ENCODE data around the gene RUNDC1. TPM values are rescaled to one million over a fixed set of nuclear protein-coding genes. Genes with fewer than 3 reads are reported as not detected.
"Not testable (repeated sequence)": the region's sequence is repeated elsewhere in the genome, so short reads cannot be mapped to it uniquely, and the experiment has no call there.

The RUNDC1 gene
- total RNA-seq, 3 donors from 2014 or later: 22.2 to 27.0 (median 26.2) TPM

DNA sequence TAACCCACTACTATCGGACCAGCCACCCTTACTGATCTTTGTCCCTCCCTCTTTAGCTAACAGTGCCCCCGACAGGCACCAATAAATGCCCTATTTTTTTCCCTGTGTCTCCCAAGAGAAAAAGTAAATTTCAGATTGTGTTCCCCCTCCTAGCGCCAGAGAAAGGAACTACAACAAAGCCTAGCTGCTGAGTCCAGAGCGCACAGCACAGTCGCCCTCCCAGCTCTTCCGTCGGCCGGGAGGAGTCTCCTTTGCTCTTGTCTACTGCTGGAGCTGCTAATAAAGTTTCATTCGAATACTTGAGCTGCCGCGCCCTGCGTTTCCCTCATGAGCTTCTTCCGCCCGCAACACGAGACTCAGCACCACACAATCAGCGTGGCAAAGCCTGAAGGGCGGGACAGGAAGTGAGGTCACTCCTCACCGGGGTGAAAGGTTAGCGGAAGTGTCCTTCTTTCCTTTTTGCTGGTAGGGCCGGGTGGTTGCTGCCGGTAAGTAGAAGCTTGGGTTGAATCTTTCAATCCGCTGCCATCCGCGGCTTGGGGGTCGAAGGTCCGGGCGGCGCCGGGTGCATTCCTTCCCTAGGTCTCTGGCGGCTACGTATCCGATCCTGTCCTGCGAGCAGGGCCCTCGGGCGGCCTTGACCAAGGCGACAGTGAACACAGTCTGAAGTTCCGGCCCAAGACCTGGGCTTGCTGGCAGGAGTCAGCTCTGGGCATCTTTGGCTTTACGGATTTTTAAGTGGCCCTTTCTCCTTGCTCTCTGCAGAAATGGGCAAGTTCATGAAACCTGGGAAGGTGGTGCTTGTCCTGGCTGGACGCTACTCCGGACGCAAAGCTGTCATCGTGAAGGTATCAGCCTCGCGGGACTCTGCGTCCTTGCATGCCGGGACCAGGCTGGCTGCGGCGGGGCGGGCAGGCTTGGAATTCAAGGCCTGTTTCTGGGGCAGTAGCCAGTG lies 17.9 kb downstream of the RUNDC1 start, which contains the start of gene RPL27:
TSS of gene RPL27 (plus strand) at position 436 of the 955 bp plus-strand sequence. CDS start at position 768, 332 bp downstream.
- Histone ChIP-seq H3K4me1 (ENCODE audit: low read depth) (peaks cover 15% of the 10 kb centered on the region), H3K4me3 (peak within 1 kb of the TSS; percentile 42), H3K36me3 (ENCODE audit: low read depth) (peaks cover 4% of the 10 kb centered on the region), H3K9me3 (no peaks in the 10 kb centered on the region)
- TF ChIP-seq, protein P1, sequence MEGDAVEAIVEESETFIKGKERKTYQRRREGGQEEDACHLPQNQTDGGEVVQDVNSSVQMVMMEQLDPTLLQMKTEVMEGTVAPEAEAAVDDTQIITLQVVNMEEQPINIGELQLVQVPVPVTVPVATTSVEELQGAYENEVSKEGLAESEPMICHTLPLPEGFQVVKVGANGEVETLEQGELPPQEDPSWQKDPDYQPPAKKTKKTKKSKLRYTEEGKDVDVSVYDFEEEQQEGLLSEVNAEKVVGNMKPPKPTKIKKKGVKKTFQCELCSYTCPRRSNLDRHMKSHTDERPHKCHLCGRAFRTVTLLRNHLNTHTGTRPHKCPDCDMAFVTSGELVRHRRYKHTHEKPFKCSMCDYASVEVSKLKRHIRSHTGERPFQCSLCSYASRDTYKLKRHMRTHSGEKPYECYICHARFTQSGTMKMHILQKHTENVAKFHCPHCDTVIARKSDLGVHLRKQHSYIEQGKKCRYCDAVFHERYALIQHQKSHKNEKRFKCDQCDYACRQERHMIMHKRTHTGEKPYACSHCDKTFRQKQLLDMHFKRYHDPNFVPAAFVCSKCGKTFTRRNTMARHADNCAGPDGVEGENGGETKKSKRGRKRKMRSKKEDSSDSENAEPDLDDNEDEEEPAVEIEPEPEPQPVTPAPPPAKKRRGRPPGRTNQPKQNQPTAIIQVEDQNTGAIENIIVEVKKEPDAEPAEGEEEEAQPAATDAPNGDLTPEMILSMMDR (IDR thresholded peaks at IDR 0.05): peak; percentile 78
- DNase-seq (peak; percentile 97 to 99 (median 98)), ATAC-seq (peak; percentile 97)
- intact Hi-C loops (cut with DNase I, micrococcal nuclease): no loop called here

DNA sequence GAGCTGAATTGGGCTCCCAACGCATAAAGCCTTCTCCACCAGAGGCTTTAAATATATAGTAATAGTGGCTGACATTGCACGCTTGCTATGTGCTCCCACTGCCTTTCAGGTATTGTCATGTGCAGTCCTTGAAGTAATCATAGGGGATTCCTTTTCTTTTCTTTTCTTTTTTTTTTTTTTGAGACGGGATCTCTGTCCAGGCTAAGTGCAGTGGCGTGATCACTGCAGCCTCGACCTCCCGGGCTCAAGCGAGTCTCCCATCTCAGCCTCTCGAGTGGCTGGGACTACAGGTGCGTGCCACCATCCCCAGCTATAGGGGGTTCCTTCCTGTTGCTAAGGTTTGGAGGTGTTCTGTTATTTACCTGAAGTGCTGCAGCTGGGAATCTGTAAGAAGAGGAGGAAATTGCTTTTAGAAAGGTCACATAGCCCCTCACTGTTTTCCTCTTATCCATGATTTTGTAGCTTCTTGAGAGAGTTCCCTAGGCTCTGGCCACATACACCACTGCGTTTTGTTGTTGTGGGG lies 18.7 kb downstream of the RUNDC1 start:
- intact Hi-C loops (cut with DNase I, micrococcal nuclease): no loop called here
- Histone ChIP-seq H3K9me3 (no peaks in the 10 kb centered on the region), H3K4me1 (ENCODE audit: low read depth) (peaks cover 15% of the 10 kb centered on the region), H3K36me3 (ENCODE audit: low read depth) (peaks cover 4% of the 10 kb centered on the region), H3K4me3 (peak overlapping the region; percentile 42)
- TF ChIP-seq, protein P1 (IDR thresholded peaks at IDR 0.05): no peak
- DNase-seq (no peak), ATAC-seq (no peak)

DNA sequence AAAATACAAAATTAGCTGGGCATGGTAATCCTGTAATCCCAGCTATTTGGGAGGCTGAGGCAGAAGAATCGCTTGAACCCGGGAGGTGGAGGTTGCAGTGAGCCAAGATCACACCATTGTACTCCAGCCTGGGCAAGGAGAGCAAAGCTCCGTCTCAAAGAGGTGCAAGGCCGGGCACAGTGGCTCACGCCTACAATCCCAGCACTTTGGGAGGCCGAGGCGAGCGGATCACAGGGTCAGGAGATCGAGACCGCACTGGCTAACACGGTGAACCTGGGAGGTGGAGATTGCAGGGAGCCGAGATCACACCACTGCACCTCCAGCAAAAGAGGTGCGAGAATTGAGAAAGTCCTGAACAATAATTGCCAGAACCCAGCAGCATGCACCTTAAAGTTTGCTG lies 20.5 kb downstream of the RUNDC1 start:
- DNase-seq; intact Hi-C loops (cut with DNase I, micrococcal nuclease); ATAC-seq; H3K4me3 ChIP-seq; H3K9me3 ChIP-seq; H3K36me3 ChIP-seq (ENCODE audit: low read depth): not testable (repeated sequence)
- peaks cover 15% of the 10 kb centered on the region for H3K4me1 ChIP-seq (ENCODE audit: low read depth)

DNA sequence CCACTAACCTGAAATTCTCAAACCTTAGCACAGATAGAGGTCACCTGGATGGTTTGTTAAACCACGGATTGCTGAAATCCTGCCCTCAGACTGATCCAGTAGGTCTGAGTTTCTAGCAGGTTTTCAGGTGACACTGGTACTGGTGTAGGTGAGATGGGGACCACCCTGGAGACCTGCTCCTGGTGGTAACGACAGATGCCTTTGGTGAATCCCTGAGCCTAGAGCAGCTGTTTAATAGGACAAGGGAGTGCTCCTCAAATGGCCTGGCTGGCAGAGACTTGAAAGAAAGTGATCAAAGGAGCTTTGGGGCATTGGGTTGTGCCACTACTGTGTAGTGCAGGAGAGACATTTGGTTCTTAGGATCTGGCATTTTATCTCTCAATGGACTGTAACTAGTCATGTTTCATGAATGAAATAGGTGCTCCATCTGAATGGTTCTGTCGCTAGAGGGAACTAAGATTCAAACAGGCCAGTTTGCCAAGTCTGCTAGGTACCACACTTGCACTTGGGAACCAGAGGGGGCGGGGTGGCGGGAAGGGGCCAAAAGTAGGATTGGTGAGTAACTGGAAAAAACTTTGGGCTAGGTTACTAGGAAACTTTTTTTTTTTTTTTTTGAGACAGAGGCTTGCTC lies 23.3 kb downstream of the RUNDC1 start:
- H3K36me3 ChIP-seq (ENCODE audit: low read depth): peaks cover 4% of the 10 kb centered on the region
- DNase-seq (no peak), ATAC-seq (no peak)
- H3K9me3 ChIP-seq: no peaks in the 10 kb centered on the region
- H3K4me3 ChIP-seq: no peak overlapping the region
- peaks cover 20% of the 10 kb centered on the region for H3K4me1 ChIP-seq (ENCODE audit: low read depth)
- TF ChIP-seq, protein P1 (IDR thresholded peaks at IDR 0.05): no peak
- intact Hi-C loops (cut with DNase I, micrococcal nuclease): no loop called here

DNA sequence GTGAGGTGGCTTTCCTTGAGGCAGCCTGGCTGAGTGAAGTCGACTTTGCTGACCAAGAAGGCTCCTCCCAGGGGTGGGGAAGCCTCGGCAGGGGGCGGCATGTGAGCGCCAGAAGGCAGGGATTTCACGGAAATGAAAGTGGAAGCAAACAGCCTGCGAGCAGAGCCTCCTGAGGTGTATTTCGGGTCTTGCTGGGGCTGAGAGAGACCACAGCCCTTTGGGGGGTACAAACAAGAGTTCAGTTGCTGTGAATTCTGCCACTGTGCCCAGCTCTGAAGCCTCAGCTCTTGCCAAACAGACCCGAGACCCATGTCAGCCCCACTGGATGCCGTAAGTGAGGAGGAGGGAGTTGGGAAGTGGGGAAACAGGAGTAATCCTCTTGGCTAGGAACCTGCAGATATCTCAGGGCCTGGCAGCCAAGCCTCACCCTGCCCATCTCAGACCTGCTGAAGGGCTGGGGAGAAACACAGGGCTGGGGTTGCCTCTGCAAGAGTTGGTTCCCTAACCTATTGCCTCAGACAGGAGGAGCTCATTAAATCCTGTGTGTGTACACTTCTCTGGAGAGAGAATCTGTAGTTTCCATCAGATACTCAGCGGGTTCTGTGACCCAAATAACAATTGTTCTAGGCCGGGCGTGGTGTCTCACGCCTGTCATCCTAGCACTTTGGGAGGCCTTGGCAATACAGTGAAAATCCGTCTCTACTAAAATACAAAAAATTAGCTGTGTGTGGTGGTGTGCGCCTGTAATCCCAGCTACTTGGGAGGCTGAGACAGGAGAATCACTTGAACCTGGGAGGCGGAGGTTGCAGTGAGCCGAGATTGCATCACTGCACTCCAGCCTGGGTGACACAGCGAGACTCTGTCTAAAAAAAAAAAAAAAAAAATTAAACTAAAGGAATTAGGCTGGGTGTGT lies 26.5 kb downstream of the RUNDC1 start, which contains the start of gene IFI35:
TSS of gene IFI35 (plus strand) at position 146 of the 913 bp plus-strand sequence. CDS start at position 310, 164 bp downstream.
- H3K4me3 ChIP-seq: peak within 1 kb of the TSS; percentile 39
- intact Hi-C loops (cut with DNase I, micrococcal nuclease): no loop called here
- H3K4me1 ChIP-seq (ENCODE audit: low read depth): peaks cover 24% of the 10 kb centered on the region
- H3K9me3 ChIP-seq: no peaks in the 10 kb centered on the region
- peak; percentile 91 for ATAC-seq
- peak; percentile 92 to 94 (median 93) for DNase-seq
- TF ChIP-seq, protein P1 (IDR thresholded peaks at IDR 0.05): peak; percentile 29
- peaks cover 4% of the 10 kb centered on the region for H3K36me3 ChIP-seq (ENCODE audit: low read depth)
